SU-DHL-6 (cell line): ENCODE measurements around the gene MPIG6B.

ENCODE experiments used
- H2AFZ ChIP-seq: fragments of 200-600 bp; sonication (generic); 2 replicates; pipeline ENCODE4 v1.6.1; 2014; ENCODE audit warnings: low read depth, mild to moderate bottlenecking, moderate library complexity, mixed read lengths, antibody characterized with exemption, low read length; ENCODE audit not compliant: severe bottlenecking
- H3F3A ChIP-seq: fragments of 200-600 bp; shearing (Covaris generic); 2 replicates; pipeline ENCODE4 v1.6.0; 2016; ENCODE audit warnings: antibody characterized with exemption, mild to moderate bottlenecking; ENCODE audit not compliant: insufficient read depth
- H3K27ac ChIP-seq: fragments of 200-600 bp; sonication (generic); 2 replicates; pipeline ENCODE4 v1.5.1; 2016; ENCODE audit warnings: low read depth, mild to moderate bottlenecking, low read length, moderate library complexity, mixed read lengths
- H3K27me3 ChIP-seq: fragments of 200-600 bp; sonication (generic), shearing (Covaris generic); 2 replicates; pipeline ENCODE4 v1.6.0; 2014; ENCODE audit warnings: mild to moderate bottlenecking, low read length
- H3K36me3 ChIP-seq: fragments of 200-600 bp; sonication (generic); 2 replicates; pipeline ENCODE4 v1.6.1; 2014; ENCODE audit warnings: mild to moderate bottlenecking, low read length, mixed read lengths
- H3K4me2 ChIP-seq: fragments of 300-600, 200-600 bp; shearing (Covaris generic), sonication (generic); 2 replicates; pipeline ENCODE4 v1.6.0; 2014; ENCODE audit warnings: low read length, low read depth, mild to moderate bottlenecking; ENCODE audit not compliant: poor library complexity, severe bottlenecking
- H3K4me3 ChIP-seq: fragments of 200-600 bp; sonication (generic); 2 replicates; pipeline ENCODE4 v1.5.1; 2014; ENCODE audit warnings: antibody characterized with exemption, low read length, mild to moderate bottlenecking, mixed read lengths; ENCODE audit not compliant: insufficient read depth, poor library complexity, severe bottlenecking
- H3K79me2 ChIP-seq: fragments of 200-600 bp; sonication (generic); 2 replicates; pipeline ENCODE4 v1.6.1; 2014; ENCODE audit warnings: mild to moderate bottlenecking, low read length, moderate library complexity; ENCODE audit not compliant: insufficient read depth
- H3K9ac ChIP-seq: fragments of 200-600 bp; sonication (generic); 2 replicates; pipeline ENCODE4 v1.7.0; 2014; ENCODE audit warnings: mild to moderate bottlenecking, low read length
- H3K9me2 ChIP-seq: fragments of 200-600 bp; sonication (generic); replicated peaks from 2 replicates; pipeline ENCODE4 v1.6.1; 2014; ENCODE audit warnings: low read length; ENCODE audit not compliant: insufficient read depth
- H3K9me3 ChIP-seq: fragments of 200-600 bp; sonication (generic); 2 replicates; pipeline ENCODE4 v1.6.1; 2014; ENCODE audit warnings: low read length, mixed read lengths; ENCODE audit not compliant: insufficient read depth
- H4K20me1 ChIP-seq: fragments of 200-600 bp; sonication (generic); 2 replicates; pipeline ENCODE4 v1.6.1; 2014; ENCODE audit warnings: low read depth, mild to moderate bottlenecking, antibody characterized with exemption, low read length, moderate library complexity, mixed read lengths
- CTCF ChIP-seq: fragments of 200-600 bp; sonication (generic); IDR thresholded peaks from one replicate; pipeline ENCODE4 v1.5.1; 2017; ENCODE audit warnings: antibody characterized with exemption, mild to moderate bottlenecking, low read length, moderate library complexity; ENCODE audit not compliant: insufficient read depth, poor library complexity, severe bottlenecking
- EZH2phosphoT487 ChIP-seq: fragments of 200-600 bp; sonication (generic), shearing (Covaris generic); conservative IDR thresholded peaks from 2 replicates; pipeline ENCODE4 v1.6.1; 2018; ENCODE audit warnings: mild to moderate bottlenecking, antibody characterized with exemption, low read length, moderate library complexity, mixed read lengths

The MPIG6B gene

GRCh38 chr6:31737315-31737990 lies 14.3 kb downstream of the MPIG6B start:
- Histone ChIP-seq H3K9me2 (no peaks in the 10 kb centered on the region), H3F3A (peaks cover 48% of the 10 kb centered on the region), H4K20me1 (no peaks in the 10 kb centered on the region), H3K79me2 (peaks cover 42% of the 10 kb centered on the region), H3K27me3 (no peaks in the 10 kb centered on the region), H2AFZ (no peak overlapping the region), H3K4me2 (peak overlapping the region; percentile 64), H3K4me3 (peak overlapping the region; percentile 24), H3K27ac (peak overlapping the region; percentile 95), H3K36me3 (peaks cover 21% of the 10 kb centered on the region), H3K9me3 (no peaks in the 10 kb centered on the region), H3K9ac (peak overlapping the region; percentile 90)
- TF ChIP-seq CTCF (no peak), EZH2phosphoT487 (no peak)

- peak overlapping the region; percentile 64 for H3K4me2 ChIP-seq
- H3K27me3 ChIP-seq: no peaks in the 10 kb centered on the region
- no peaks in the 10 kb centered on the region for H3K9me3 ChIP-seq
- H3K36me3 ChIP-seq: peaks cover 21% of the 10 kb centered on the region
- peak overlapping the region; percentile 95 for H3K27ac ChIP-seq
- no peaks in the 10 kb centered on the region for H4K20me1 ChIP-seq
- no peaks in the 10 kb centered on the region for H3K9me2 ChIP-seq
- H2AFZ ChIP-seq: no peak overlapping the region
- TF ChIP-seq CTCF (peak; percentile 68), EZH2phosphoT487 (no peak)
- H3F3A ChIP-seq: peaks cover 47% of the 10 kb centered on the region
- peak overlapping the region; percentile 42 for H3K4me3 ChIP-seq
- H3K79me2 ChIP-seq: peaks cover 42% of the 10 kb centered on the region
- peak overlapping the region; percentile 90 for H3K9ac ChIP-seq
These were observed 15.1 kb downstream of the MPIG6B start for GRCh38 chr6:31737991-31738979.

GRCh38 chr6:31739639-31740396 lies 16.6 kb downstream of the MPIG6B start, which contains the start of gene MSH5:
Gene MSH5 (plus strand): TSS chr6:31740005. CDS start chr6:31740467, 462 bp downstream.
- Histone ChIP-seq H2AFZ (peak within 1 kb of the TSS; percentile 8), H3K36me3 (peaks cover 17% of the 10 kb centered on the region), H3K4me3 (peak within 1 kb of the TSS; percentile 78), H3K27me3 (no peaks in the 10 kb centered on the region), H3K9me3 (no peaks in the 10 kb centered on the region), H3F3A (peaks cover 50% of the 10 kb centered on the region), H3K79me2 (peaks cover 33% of the 10 kb centered on the region), H3K27ac (peak within 1 kb of the TSS; percentile 95), H3K4me2 (peak within 1 kb of the TSS; percentile 82), H3K9ac (peak within 1 kb of the TSS; percentile 90), H3K9me2 (no peaks in the 10 kb centered on the region), H4K20me1 (no peaks in the 10 kb centered on the region)
- TF ChIP-seq CTCF (no peak), EZH2phosphoT487 (no peak)
